GM19468 (cell line): ENCODE measurements around the gene ARSG.
"Not testable (repeated sequence)": the region's sequence is repeated elsewhere in the genome, so short reads cannot be mapped to it uniquely, and the experiment has no call there.

ENCODE experiments used
- ATAC-seq: cut with Tn5 transposase; IDR thresholded peaks from one replicate; pipeline ENCODE4 v1.9.1; 2021; ENCODE audit warnings: mild to moderate bottlenecking, moderate library complexity, moderate number of reproducible peaks; ENCODE audit not compliant: unreplicated experiment; ENCODE audit errors: extremely low read depth

The ARSG gene

GRCh38 chr17:68357886-68358285 lies 66.6 kb downstream of the ARSG start:
- no peak for ATAC-seq

GRCh38 chr17:68359791-68360535 lies 68.7 kb downstream of the ARSG start:
- no peak for ATAC-seq

- no peak for ATAC-seq
Observed at GRCh38 chr17:68365469-68365868, 74.2 kb downstream of the ARSG start.

GRCh38 chr17:68368387-68368786 lies 77.1 kb downstream of the ARSG start:
- no peak for ATAC-seq

- no peak for ATAC-seq
Observed at GRCh38 chr17:68375566-68375965, 84.3 kb downstream of the ARSG start.

- not testable (repeated sequence) for ATAC-seq
Observed at GRCh38 chr17:68376178-68376577, 84.9 kb downstream of the ARSG start.

GRCh38 chr17:68377771-68378267 lies 86.5 kb downstream of the ARSG start:
- ATAC-seq: no peak

- ATAC-seq: no peak
Observed at GRCh38 chr17:68378268-68379176, 87.2 kb downstream of the ARSG start.

- no peak for ATAC-seq
Observed at GRCh38 chr17:68379177-68379510, 87.8 kb downstream of the ARSG start.

GRCh38 chr17:68379692-68380677 lies 88.7 kb downstream of the ARSG start:
- ATAC-seq: no peak

GRCh38 chr17:68381076-68381900 lies 90.0 kb downstream of the ARSG start:
- ATAC-seq: no peak

- no peak for ATAC-seq
Observed at GRCh38 chr17:68382582-68383085, 91.3 kb downstream of the ARSG start.

GRCh38 chr17:68383120-68383442 lies 91.8 kb downstream of the ARSG start:
- no peak for ATAC-seq

- ATAC-seq: no peak
Observed at GRCh38 chr17:68383443-68384321, 92.4 kb downstream of the ARSG start.

- ATAC-seq: no peak
Observed at GRCh38 chr17:68384471-68384870, 93.2 kb downstream of the ARSG start.

- no peak for ATAC-seq
Observed at GRCh38 chr17:68384941-68385340, 93.6 kb downstream of the ARSG start.

GRCh38 chr17:68385490-68386215 lies 94.4 kb downstream of the ARSG start:
- no peak for ATAC-seq
